GM23338 (cell line): ENCODE results near the gene DDT. TPM values are rescaled to one million over a fixed set of nuclear protein-coding genes. Genes with fewer than 3 reads are reported as not detected.

Experiments used
- ATAC-seq: fragments of 200-7000 bp; cut with Tn5 transposase; 3 replicates; pipeline ENCODE4 v1.9.1; 2020
- DNase-seq: peaks from one replicate; pipeline ENCODE4 v3.0.0-alpha.2; 2015; ENCODE audit warnings: low spot score
- H2AFZ ChIP-seq: fragments of 200-600 bp; sonication (generic); 2 replicates; pipeline ENCODE4 v1.8.0; 2016; ENCODE audit warnings: antibody characterized with exemption, mild to moderate bottlenecking, moderate library complexity
- H3F3A ChIP-seq: fragments of 200-600 bp; sonication (generic); replicated peaks from 2 replicates; pipeline ENCODE4 v1.8.0; 2017; ENCODE audit warnings: antibody characterized with exemption, mixed run types, low read depth
- H3K27ac ChIP-seq: fragments of 200-600 bp; sonication (generic); 2 replicates; pipeline ENCODE4 v1.6.1; 2016; ENCODE audit warnings: low read depth
- H3K27me3 ChIP-seq: fragments of 200-600 bp; sonication (generic); 2 replicates; pipeline ENCODE4 v1.8.0; 2016; ENCODE audit warnings: mild to moderate bottlenecking, mixed run types, moderate library complexity; ENCODE audit not compliant: insufficient read depth
- H3K36me3 ChIP-seq: fragments of 200-600 bp; sonication (generic); 2 replicates; pipeline ENCODE4 v1.8.0; 2016; ENCODE audit warnings: mild to moderate bottlenecking; ENCODE audit not compliant: insufficient read depth
- H3K4me1 ChIP-seq: fragments of 200-600 bp; sonication (generic); 2 replicates; pipeline ENCODE4 v1.8.0; 2016; ENCODE audit warnings: mild to moderate bottlenecking, moderate library complexity; ENCODE audit not compliant: insufficient read depth
- H3K4me2 ChIP-seq: fragments of 200-600 bp; sonication (generic); 2 replicates; pipeline ENCODE4 v1.7.1; 2017; ENCODE audit warnings: mixed run types
- H3K4me3 ChIP-seq: fragments of 200-600 bp; sonication (generic); 2 replicates; pipeline ENCODE4 v1.6.1; 2016; ENCODE audit warnings: mixed run types
- H3K79me2 ChIP-seq: fragments of 200-600 bp; sonication (generic); replicated peaks from 2 replicates; pipeline ENCODE4 v1.8.0; 2017; ENCODE audit warnings: mild to moderate bottlenecking; ENCODE audit not compliant: insufficient read depth
- H3K9me2 ChIP-seq: fragments of 200-600 bp; sonication (generic); 2 replicates; pipeline ENCODE4 v1.8.0; 2017; ENCODE audit not compliant: insufficient read depth
- H4K20me1 ChIP-seq: fragments of 200-600 bp; sonication (generic); replicated peaks from 2 replicates; pipeline ENCODE4 v1.8.0; 2017; ENCODE audit warnings: mild to moderate bottlenecking; ENCODE audit not compliant: insufficient read depth
- H3K27ac Mint-ChIP-seq: 2 replicates; pipeline ENCODE4 v1.8.0; 2020; ENCODE audit warnings: inconsistent platforms, mild to moderate bottlenecking, moderate library complexity, mixed read lengths
- H3K27me3 Mint-ChIP-seq: 3 replicates; pipeline ENCODE4 v1.8.0; 2022; ENCODE audit warnings: low read depth, mild to moderate bottlenecking, moderate library complexity, mixed read lengths, inconsistent platforms; ENCODE audit not compliant: insufficient read depth, poor library complexity
- H3K36me3 Mint-ChIP-seq: 3 replicates; pipeline ENCODE4 v1.8.0; 2021; ENCODE audit warnings: low read depth, mild to moderate bottlenecking, inconsistent platforms, moderate library complexity, mixed read lengths
- H3K4me1 Mint-ChIP-seq: 3 replicates; pipeline ENCODE4 v1.8.0; 2020; ENCODE audit warnings: mild to moderate bottlenecking, inconsistent platforms, mixed read lengths
- H3K4me3 Mint-ChIP-seq: 3 replicates; pipeline ENCODE4 v1.8.0; 2021; ENCODE audit warnings: moderate library complexity, mild to moderate bottlenecking, inconsistent platforms, mixed read lengths
- H3K9me3 Mint-ChIP-seq: 3 replicates; pipeline ENCODE4 v1.8.0; 2020; ENCODE audit warnings: moderate library complexity, mild to moderate bottlenecking, inconsistent platforms, mixed read lengths
- CREB1 ChIP-seq: fragments of 250-450 bp; sonication (Bioruptor Pico); IDR thresholded peaks from 2 replicates; pipeline ENCODE4 v1.5.0; 2020; ENCODE audit warnings: low read depth, mild to moderate bottlenecking, moderate library complexity
- CTCF ChIP-seq, 2 experiments: fragments of 200-600 bp in 1 of 2; sonication (generic) in 1 of 2; conservative IDR thresholded peaks; 2 replicates each; pipeline versions ENCODE4 v1.5.1 to v1.6.1; 2016 to 2017; ENCODE audit warnings: antibody characterized with exemption in 2 of 2, low read depth in 2 of 2, mild to moderate bottlenecking in 2 of 2, moderate library complexity in 1 of 2
- ETS1 ChIP-seq: IDR thresholded peaks from 2 replicates; pipeline ENCODE4 v1.6.1; 2016; ENCODE audit warnings: antibody characterized with exemption
- EZH2 ChIP-seq: fragments of 200-600 bp; sonication (generic); IDR thresholded peaks from one replicate; pipeline ENCODE4 v1.8.0; 2017; ENCODE audit warnings: antibody characterized with exemption, mild to moderate bottlenecking, low read depth; ENCODE audit not compliant: unreplicated experiment
- EZH2phosphoT487 ChIP-seq: fragments of 200-600 bp; sonication (generic); IDR thresholded peaks from one replicate; pipeline ENCODE4 v1.8.1; 2018; ENCODE audit warnings: antibody characterized with exemption; ENCODE audit not compliant: unreplicated experiment
- JUNB ChIP-seq: IDR thresholded peaks from one replicate; pipeline ENCODE4 v1.6.1; 2016; ENCODE audit warnings: antibody characterized with exemption; ENCODE audit not compliant: unreplicated experiment
- NANOG ChIP-seq: IDR thresholded peaks from 2 replicates; pipeline ENCODE4 v1.6.1; 2016; ENCODE audit warnings: antibody characterized with exemption, borderline replicate concordance
- POLR2AphosphoS5 ChIP-seq: IDR thresholded peaks from 2 replicates; pipeline ENCODE4 v1.6.1; 2016; ENCODE audit warnings: antibody characterized with exemption, low read depth
- REST ChIP-seq: IDR thresholded peaks from one replicate; pipeline ENCODE4 v1.6.1; 2018; ENCODE audit warnings: antibody characterized with exemption; ENCODE audit not compliant: unreplicated experiment
- STAT1 ChIP-seq: IDR thresholded peaks from one replicate; pipeline ENCODE4 v1.6.1; 2016; ENCODE audit warnings: antibody characterized with exemption; ENCODE audit not compliant: unreplicated experiment
- ZNF114 ChIP-seq: fragments of 250-450 bp; sonication (Bioruptor Pico); IDR thresholded peaks from 2 replicates; pipeline ENCODE4 v1.5.0; 2020; ENCODE audit warnings: mild to moderate bottlenecking, moderate library complexity
- ZNF331 ChIP-seq: fragments of 250-450 bp; sonication (Bioruptor Pico); IDR thresholded peaks from 2 replicates; pipeline ENCODE4 v1.5.0; 2020; ENCODE audit warnings: low read depth, mild to moderate bottlenecking, moderate library complexity
- polyA plus RNA-seq: library from polyadenylated mRNA; unstranded; fragments of >200 nt; fragmentation: Nextera tagmentation; extraction: Ambion mirVana; gene quantifications from 2 replicates; pipeline ENCODE4 v1.2.1, GENCODE V29; 2016
- total RNA-seq: library from RNA; depleted of rRNA; stranded (reverse); fragments of >200 nt; shearing (Covaris generic); gene quantifications from 2 replicates; pipeline ENCODE4 v1.2.3, GENCODE V29; 2014

DDT gene
- total and polyA plus RNA-seq, 2 experiments from 2014 or later, result 150 to 232 TPM

- TF ChIP-seq ETS1 (no peak), POLR2AphosphoS5 (no peak), JUNB (no peak), EZH2 (no peak), NANOG (no peak), ZNF114 (CRISPR knock-in tag) (no peak), STAT1 (no peak), CTCF (conservative IDR thresholded peaks at IDR 0.05; ENCODE audit: low read depth in 2 of 2) (no peak), CREB1 (CRISPR knock-in tag) (no peak)
Measured at GRCh38 chr22:24003887-24004286, 29.6 kb upstream of the DDT start (continued).

- Histone ChIP-seq H4K20me1 (no peaks in the 10 kb centered on the region), H2AFZ (no peak overlapping the region), H3K27ac (no peak overlapping the region), H3F3A (0 out of 2 replicates have a peak, but pooled peaks cover 4% of the 10 kb centered on the region), H3K4me1 (peaks cover 8% of the 10 kb centered on the region; the same call in 1 of the 2 replicates), H3K27me3 (no peaks in the 10 kb centered on the region), H3K4me3 (no peak overlapping the region), H3K36me3 (no peaks in the 10 kb centered on the region), H3K79me2 (no peaks in the 10 kb centered on the region), H3K9me2 (no peaks in the 10 kb centered on the region; the same call in 1 of the 2 replicates), H3K4me2 (no peak overlapping the region)
- no peak overlapping the region for H3K4me3 Mint-ChIP-seq
- no peak for TF ChIP-seq CREB1 (CRISPR knock-in tag)
- peaks cover 7% of the 10 kb centered on the region for H3K4me1 Mint-ChIP-seq
- H3K36me3 Mint-ChIP-seq, result no peaks in the 10 kb centered on the region
- ATAC-seq (no peak), DNase-seq (no peak)
- peaks cover 22% of the 10 kb centered on the region for H3K27me3 Mint-ChIP-seq
- H3K9me3 Mint-ChIP-seq, result no peaks in the 10 kb centered on the region; the same call in 2 of the 3 replicates
- no peak overlapping the region for H3K27ac Mint-ChIP-seq
Measured at GRCh38 chr22:24002851-24003250, 28.6 kb upstream of the DDT start.

GRCh38 chr22:24002272-24002671 lies 28.0 kb upstream of the DDT start:
- Histone ChIP-seq H3K27ac (no peak overlapping the region), H3K9me2 (no peaks in the 10 kb centered on the region; the same call in 1 of the 2 replicates), H3K27me3 (no peaks in the 10 kb centered on the region), H3K4me2 (no peak overlapping the region), H3K79me2 (no peaks in the 10 kb centered on the region), H3F3A (0 out of 2 replicates have a peak, but pooled peaks cover 4% of the 10 kb centered on the region), H4K20me1 (no peaks in the 10 kb centered on the region), H2AFZ (peak overlapping the region; percentile 98; the same call in 1 of the 2 replicates), H3K4me3 (no peak overlapping the region), H3K36me3 (no peaks in the 10 kb centered on the region), H3K4me1 (peaks cover 8% of the 10 kb centered on the region; the same call in 1 of the 2 replicates)
- Mint-ChIP-seq H3K9me3 (no peaks in the 10 kb centered on the region; the same call in 2 of the 3 replicates), H3K4me1 (peaks cover 7% of the 10 kb centered on the region), H3K4me3 (no peak overlapping the region), H3K27ac (no peak overlapping the region), H3K27me3 (peaks cover 22% of the 10 kb centered on the region), H3K36me3 (no peaks in the 10 kb centered on the region)
- DNase-seq (no peak), ATAC-seq (no peak)
- TF ChIP-seq CTCF (conservative IDR thresholded peaks at IDR 0.05; ENCODE audit: low read depth in 2 of 2) (no peak), JUNB (no peak), EZH2phosphoT487 (no peak), ZNF114 (CRISPR knock-in tag) (no peak), POLR2AphosphoS5 (no peak), ZNF331 (no peak), EZH2 (no peak), CREB1 (CRISPR knock-in tag) (no peak), STAT1 (no peak), REST (no peak)
